ENCODE results near the gene EFL1.
"Not testable (repeated sequence)": the region's sequence is repeated elsewhere in the genome, so short reads cannot be mapped to it uniquely, and the experiment has no call there.

DNA sequence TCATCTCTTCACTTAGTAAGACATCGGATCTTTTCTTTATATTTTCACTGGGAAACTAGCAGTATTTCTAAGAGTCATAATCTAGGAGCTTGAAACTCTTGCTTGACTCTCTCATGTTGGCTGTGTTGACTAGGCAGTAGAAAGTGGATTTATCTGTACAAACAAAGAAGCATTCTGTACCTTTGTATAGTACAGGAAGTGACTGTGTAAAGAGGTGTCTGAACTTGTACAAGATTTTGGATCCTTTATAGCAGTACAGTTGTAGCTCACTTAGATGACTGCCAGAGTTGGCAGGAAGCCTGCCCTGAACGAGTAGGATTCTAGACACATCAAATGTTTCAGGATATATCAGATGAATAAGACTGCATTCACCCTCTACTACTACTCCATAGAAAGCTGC, 5.9 kb upstream of the EFL1 start:
- TF ChIP-seq MEF2A (IDR thresholded peaks at IDR 0.05; ENCODE audit: control insufficient read depth, low read depth, low read length) = not testable (repeated sequence)
- TF ChIP-seq, protein P1, sequence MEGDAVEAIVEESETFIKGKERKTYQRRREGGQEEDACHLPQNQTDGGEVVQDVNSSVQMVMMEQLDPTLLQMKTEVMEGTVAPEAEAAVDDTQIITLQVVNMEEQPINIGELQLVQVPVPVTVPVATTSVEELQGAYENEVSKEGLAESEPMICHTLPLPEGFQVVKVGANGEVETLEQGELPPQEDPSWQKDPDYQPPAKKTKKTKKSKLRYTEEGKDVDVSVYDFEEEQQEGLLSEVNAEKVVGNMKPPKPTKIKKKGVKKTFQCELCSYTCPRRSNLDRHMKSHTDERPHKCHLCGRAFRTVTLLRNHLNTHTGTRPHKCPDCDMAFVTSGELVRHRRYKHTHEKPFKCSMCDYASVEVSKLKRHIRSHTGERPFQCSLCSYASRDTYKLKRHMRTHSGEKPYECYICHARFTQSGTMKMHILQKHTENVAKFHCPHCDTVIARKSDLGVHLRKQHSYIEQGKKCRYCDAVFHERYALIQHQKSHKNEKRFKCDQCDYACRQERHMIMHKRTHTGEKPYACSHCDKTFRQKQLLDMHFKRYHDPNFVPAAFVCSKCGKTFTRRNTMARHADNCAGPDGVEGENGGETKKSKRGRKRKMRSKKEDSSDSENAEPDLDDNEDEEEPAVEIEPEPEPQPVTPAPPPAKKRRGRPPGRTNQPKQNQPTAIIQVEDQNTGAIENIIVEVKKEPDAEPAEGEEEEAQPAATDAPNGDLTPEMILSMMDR (IDR thresholded peaks at IDR 0.05 in 2 of 3, conservative IDR thresholded peaks at IDR 0.05 in 1 of 3; ENCODE audit: insufficient read depth in 2 of 3, low read depth in 1 of 3, low read length in 3 of 3) = not testable (repeated sequence)

Measured in K562 (cell line).